Liver (tissue), 3 donors: Measurements from ENCODE around the gene BATF.

Experiments
- CTCF ChIP-seq: fragments of 150-350 bp; IDR thresholded peaks from 2 replicates; pipeline ENCODE4 v1.5.1; 2017; ENCODE audit warnings: improper control_type of control experiment, low read depth, low read length; ENCODE audit not compliant: missing input control
- JUND ChIP-seq, 2 donors: IDR thresholded peaks; 2 replicates each; pipeline ENCODE4 v1.6.1; 2016; ENCODE audit warnings: antibody characterized with exemption in 2 of 2
- SP1 ChIP-seq: IDR thresholded peaks from 2 replicates; pipeline ENCODE4 v1.6.1; 2018; ENCODE audit warnings: antibody characterized with exemption, mild to moderate bottlenecking
- donor health status: healthy.
- donor health status: healthy.

- TF ChIP-seq CTCF (no peak), JUND (IDR thresholded peaks at IDR 0.05) (no peak), SP1 (no peak)
These were observed 49.8 kb downstream of the BATF start for GRCh38 chr14:75572104-75572503.
